H9 (cell line): ENCODE measurements around the gene GALNT12. TPM values are rescaled to one million over a fixed set of nuclear protein-coding genes. Genes with fewer than 3 reads are reported as not detected.

ENCODE experiments used
- DNase-seq: peaks from one replicate; pipeline ENCODE4 v3.0.0-alpha.2; 2017
- H2AFZ ChIP-seq: one replicate; pipeline ENCODE4 v1.6.1; 2013; ENCODE audit warnings: mild to moderate bottlenecking, low read length, control low read depth, moderate library complexity
- H2AK5ac ChIP-seq: 2 replicates; pipeline ENCODE4 v1.6.1; 2013; ENCODE audit warnings: low read length, control low read depth, mixed read lengths; ENCODE audit not compliant: insufficient read length
- H2BK120ac ChIP-seq: one replicate; pipeline ENCODE4 v1.6.1; 2013; ENCODE audit warnings: low read depth, mild to moderate bottlenecking, low read length, control low read depth, inconsistent platforms; ENCODE audit not compliant: poor library complexity, severe bottlenecking
- H2BK12ac ChIP-seq: 2 replicates; pipeline ENCODE4 v1.6.1; 2013; ENCODE audit warnings: low read length, control low read depth, mixed read lengths, low read depth; ENCODE audit not compliant: insufficient read length
- H2BK15ac ChIP-seq: 2 replicates; pipeline ENCODE4 v1.6.1; 2013; ENCODE audit warnings: low read depth, low read length, control low read depth
- H2BK20ac ChIP-seq: one replicate; pipeline ENCODE4 v1.6.1; 2013; ENCODE audit warnings: low read depth, mild to moderate bottlenecking, low read length, control low read depth, inconsistent platforms; ENCODE audit not compliant: poor library complexity, severe bottlenecking
- H2BK5ac ChIP-seq: 2 replicates; pipeline ENCODE4 v1.6.1; 2013; ENCODE audit warnings: low read length, control low read depth, mixed read lengths; ENCODE audit not compliant: insufficient read length
- H3K14ac ChIP-seq: 2 replicates; pipeline ENCODE4 v1.6.1; 2013; ENCODE audit warnings: low read length, control low read depth; ENCODE audit not compliant: insufficient read depth
- H3K18ac ChIP-seq: 2 replicates; pipeline ENCODE4 v1.6.1; 2013; ENCODE audit warnings: low read depth, mild to moderate bottlenecking, mixed read lengths, low read length, control low read depth; ENCODE audit not compliant: insufficient read length
- H3K23ac ChIP-seq: 2 replicates; pipeline ENCODE4 v1.6.1; 2013; ENCODE audit warnings: low read length, control low read depth, mixed read lengths, low read depth; ENCODE audit not compliant: insufficient read length
- H3K23me2 ChIP-seq: 2 replicates; pipeline ENCODE4 v1.6.1; 2013; ENCODE audit warnings: low read depth, mild to moderate bottlenecking, mixed read lengths, low read length, control low read depth; ENCODE audit not compliant: insufficient read length, poor library complexity, severe bottlenecking
- H3K27ac ChIP-seq: 2 replicates; pipeline ENCODE4 v1.5.1; 2013; ENCODE audit warnings: low read length, control low read depth, mixed read lengths, low read depth; ENCODE audit not compliant: insufficient read length
- H3K27me3 ChIP-seq: 2 replicates; pipeline ENCODE4 v1.6.1; 2013; ENCODE audit warnings: low read length, control low read depth, inconsistent platforms; ENCODE audit not compliant: insufficient read depth
- H3K4ac ChIP-seq: 2 replicates; pipeline ENCODE4 v1.6.1; 2013; ENCODE audit warnings: low read depth, mild to moderate bottlenecking, control low read depth, inconsistent platforms, low read length, moderate library complexity
- H3K4me1 ChIP-seq: 2 replicates; pipeline ENCODE4 v1.6.1; 2013; ENCODE audit warnings: low read length, control low read depth, inconsistent platforms; ENCODE audit not compliant: insufficient read depth
- H3K4me2 ChIP-seq: 2 replicates; pipeline ENCODE4 v1.6.1; 2013; ENCODE audit warnings: low read length, control low read depth, mixed read lengths; ENCODE audit not compliant: insufficient read length, insufficient read depth
- H3K56ac ChIP-seq: 2 replicates; pipeline ENCODE4 v1.6.1; 2013; ENCODE audit warnings: low read depth, mild to moderate bottlenecking, mixed read lengths, low read length, control low read depth; ENCODE audit not compliant: insufficient read length
- H3K79me1 ChIP-seq: 2 replicates; pipeline ENCODE4 v1.6.1; 2013; ENCODE audit warnings: low read depth, mild to moderate bottlenecking, moderate library complexity, low read length, control low read depth, inconsistent platforms; ENCODE audit not compliant: insufficient read depth, poor library complexity, severe bottlenecking
- H3K79me2 ChIP-seq: 2 replicates; pipeline ENCODE4 v1.6.1; 2013; ENCODE audit warnings: low read length, control low read depth, inconsistent platforms; ENCODE audit not compliant: insufficient read depth
- H3K9ac ChIP-seq: 2 replicates; pipeline ENCODE4 v1.6.1; 2013; ENCODE audit warnings: low read length, control low read depth, mixed read lengths; ENCODE audit not compliant: insufficient read length; ENCODE audit errors: extremely low read depth
- H3K9me3 ChIP-seq: one replicate; pipeline ENCODE4 v1.6.1; 2013; ENCODE audit warnings: low read depth, low read length, inconsistent platforms; ENCODE audit not compliant: control insufficient read depth
- H3T11ph ChIP-seq: one replicate; pipeline ENCODE4 v1.6.1; 2013; ENCODE audit warnings: mild to moderate bottlenecking, low read length, control low read depth, inconsistent platforms
- H4K20me1 ChIP-seq: one replicate; pipeline ENCODE4 v1.6.1; 2013; ENCODE audit not compliant: control insufficient read depth, insufficient read length, insufficient read depth
- H4K5ac ChIP-seq: 2 replicates; pipeline ENCODE4 v1.6.1; 2013; ENCODE audit warnings: low read depth, mild to moderate bottlenecking, mixed read lengths, low read length, control low read depth; ENCODE audit not compliant: insufficient read length
- H4K8ac ChIP-seq: replicated peaks from 2 replicates; pipeline ENCODE4 v1.6.1; 2013; ENCODE audit warnings: low read length, control low read depth, mixed read lengths, low read depth; ENCODE audit not compliant: insufficient read length
- H4K91ac ChIP-seq: 2 replicates; pipeline ENCODE4 v1.6.1; 2013; ENCODE audit warnings: low read depth, mild to moderate bottlenecking, moderate library complexity, mixed read lengths, low read length, control low read depth; ENCODE audit not compliant: insufficient read length
- H3K27ac Mint-ChIP-seq, 3 experiments: 2 replicates in 2 of 3; 3 replicates in 1 of 3; pipeline ENCODE4 v1.8.0; 2020 to 2021; ENCODE audit warnings: mixed read lengths in 3 of 3, mild to moderate bottlenecking in 1 of 3, moderate library complexity in 1 of 3
- H3K27me3 Mint-ChIP-seq: 2 replicates; pipeline ENCODE4 v1.8.0; 2021; ENCODE audit warnings: low read depth, mild to moderate bottlenecking, moderate library complexity, mixed read lengths
- H3K36me3 Mint-ChIP-seq, 3 experiments: 2 replicates in 2 of 3; 3 replicates in 1 of 3; pipeline ENCODE4 v1.8.0; 2020 to 2021; ENCODE audit warnings: low read depth in 3 of 3, mixed read lengths in 3 of 3; ENCODE audit not compliant: insufficient read depth in 1 of 3
- H3K4me1 Mint-ChIP-seq, 2 experiments: 2 replicates each; pipeline ENCODE4 v1.8.0; 2020; ENCODE audit warnings: mixed read lengths in 2 of 2
- H3K4me3 Mint-ChIP-seq, 2 experiments: 2 replicates in 1 of 2; 3 replicates in 1 of 2; pipeline ENCODE4 v1.8.0; 2020 to 2021; ENCODE audit warnings: mild to moderate bottlenecking in 2 of 2, mixed read lengths in 2 of 2, moderate library complexity in 1 of 2
- H3K9me3 Mint-ChIP-seq, 2 experiments: 2 replicates in 1 of 2; 3 replicates in 1 of 2; pipeline ENCODE4 v1.8.0; 2020; ENCODE audit warnings: mild to moderate bottlenecking in 2 of 2, mixed read lengths in 2 of 2, moderate library complexity in 1 of 2
- CTCF ChIP-seq: fragments of 200-600 bp; sonication (generic); conservative IDR thresholded peaks from 3 replicates; pipeline ENCODE4 v1.8.0; 2021; ENCODE audit warnings: antibody characterized with exemption, mild to moderate bottlenecking
- WGBS: extraction: QIAGEN DNeasy Blood & Tissue Kit; methylation state at CpG from one replicate; pipeline ENCODE4 v1.1.7; 2013; ENCODE audit warnings: missing lambda C conversion rate, low lambda C conversion rate, mixed read lengths; ENCODE audit not compliant: insufficient read length; ENCODE audit errors: extremely low coverage; 5-methylcytosine and 5-hydroxymethylcytosine counted together
- total RNA-seq: library from RNA; stranded (reverse); gene quantifications from 2 replicates; pipeline ENCODE4 v1.2.1, GENCODE V29; 2021

The GALNT12 gene
- total RNA-seq, 1 experiment from 2014 or later: 18.0 TPM

DNA sequence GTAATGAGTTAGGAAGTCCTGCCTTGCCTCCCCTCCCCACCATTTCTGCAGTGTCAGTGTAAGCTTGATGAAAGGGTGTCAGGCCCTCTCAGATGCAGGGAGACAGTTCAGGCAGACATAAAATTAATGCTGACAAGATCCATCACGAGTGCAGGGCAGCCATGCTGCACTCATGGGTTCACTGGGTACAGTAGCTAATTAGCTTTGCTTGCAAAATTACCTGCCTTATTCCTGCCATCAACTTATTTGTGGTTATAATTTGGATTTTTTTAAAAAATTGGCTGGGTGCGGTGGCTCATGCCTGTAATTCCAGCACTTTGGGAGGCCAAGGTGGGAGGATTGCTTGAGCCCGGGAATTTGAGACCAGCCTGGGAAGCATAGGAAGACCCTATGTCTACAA lies 17.9 kb downstream of the GALNT12 start:
- no peak overlapping the region for H3K56ac ChIP-seq
- no peak overlapping the region for H2BK20ac ChIP-seq
- Mint-ChIP-seq H3K27me3 (peaks cover 2% of the 10 kb centered on the region; the same call in 1 of the 2 replicates), H3K4me3 (no peak overlapping the region), H3K9me3 (no peaks in the 10 kb centered on the region; a peak in 3 of 5 replicates), H3K4me1 (0 out of 4 replicates have a peak, but pooled peaks cover 0 to 3% of the 10 kb centered on the region in 2 experiments), H3K27ac (no peak overlapping the region), H3K36me3 (peaks cover 2 to 39% (median 29%) of the 10 kb centered on the region in 3 experiments; a peak in 6 of 7 replicates)
- H3K9ac ChIP-seq: no peak overlapping the region
- no peaks in the 10 kb centered on the region for H3K79me2 ChIP-seq
- no peak overlapping the region for H3K18ac ChIP-seq
- no peaks in the 10 kb centered on the region for H3K23me2 ChIP-seq
- DNase-seq: no peak
- H4K8ac ChIP-seq: no peak overlapping the region
- H3K4me2 ChIP-seq: no peak overlapping the region
- H2BK12ac ChIP-seq: no peak overlapping the region
- no peak overlapping the region for H2AK5ac ChIP-seq
- H3K9me3 ChIP-seq: no peaks in the 10 kb centered on the region
- no peaks in the 10 kb centered on the region for H3K4me1 ChIP-seq
- H4K5ac ChIP-seq: no peak overlapping the region
- no peaks in the 10 kb centered on the region for H3K79me1 ChIP-seq
- WGBS: no CpG with 5 or more reads among the region's 3 CpGs
- H3K14ac ChIP-seq: no peak overlapping the region
- H2BK120ac ChIP-seq: no peak overlapping the region
- no peak overlapping the region for H3K4ac ChIP-seq
- H2BK5ac ChIP-seq: no peak overlapping the region
- TF ChIP-seq CTCF: no peak
- H4K20me1 ChIP-seq: no peaks in the 10 kb centered on the region
- H3K27ac ChIP-seq: no peak overlapping the region
- no peak overlapping the region for H4K91ac ChIP-seq
- no peak overlapping the region for H2BK15ac ChIP-seq
- no peaks in the 10 kb centered on the region for H3K27me3 ChIP-seq
- H3K23ac ChIP-seq: no peak overlapping the region
- H2AFZ ChIP-seq: no peak overlapping the region
- H3T11ph ChIP-seq: no peak overlapping the region
